Measurements from ENCODE around the gene FBLN1. TPM values are rescaled to one million over a fixed set of nuclear protein-coding genes. Genes with fewer than 3 reads are reported as not detected.
"Not testable (repeated sequence)": the region's sequence is repeated elsewhere in the genome, so short reads cannot be mapped to it uniquely, and the experiment has no call there.

The FBLN1 gene
- total RNA-seq, 1 experiment from 2014 or later, result 183 TPM

DNA sequence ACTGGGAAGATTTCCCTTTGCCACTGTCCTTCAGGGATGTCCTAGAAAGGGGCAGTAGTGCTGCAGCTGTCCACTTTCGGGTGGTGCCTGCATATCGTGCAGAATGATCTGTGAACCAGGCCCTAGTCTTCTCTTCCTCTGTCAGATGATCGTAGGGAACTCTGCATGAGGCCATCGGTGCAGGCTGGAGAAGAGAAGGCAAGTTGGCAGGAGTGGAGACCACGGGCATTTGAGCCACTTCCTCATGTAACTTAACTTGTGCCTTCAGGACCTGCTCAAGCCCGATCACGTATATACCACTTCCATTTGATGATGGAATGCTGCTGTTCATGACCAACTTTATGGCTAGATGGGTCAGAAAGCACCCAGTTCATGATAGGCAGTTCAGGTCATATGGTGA lies 55.2 kb downstream of the FBLN1 start:
- H3K4me3 Mint-ChIP-seq; H3K27ac Mint-ChIP-seq; CTCF ChIA-PET; H3K4me1 Mint-ChIP-seq; DNase-seq (ENCODE audit: low spot score); POLR2A ChIA-PET; H3K27me3 Mint-ChIP-seq (ENCODE audit: low read depth); ATAC-seq: not testable (repeated sequence)
- H3K9me3 Mint-ChIP-seq, result peaks cover 46% of the 10 kb centered on the region
- peaks cover 75% of the 10 kb centered on the region for H3K36me3 Mint-ChIP-seq

DNA sequence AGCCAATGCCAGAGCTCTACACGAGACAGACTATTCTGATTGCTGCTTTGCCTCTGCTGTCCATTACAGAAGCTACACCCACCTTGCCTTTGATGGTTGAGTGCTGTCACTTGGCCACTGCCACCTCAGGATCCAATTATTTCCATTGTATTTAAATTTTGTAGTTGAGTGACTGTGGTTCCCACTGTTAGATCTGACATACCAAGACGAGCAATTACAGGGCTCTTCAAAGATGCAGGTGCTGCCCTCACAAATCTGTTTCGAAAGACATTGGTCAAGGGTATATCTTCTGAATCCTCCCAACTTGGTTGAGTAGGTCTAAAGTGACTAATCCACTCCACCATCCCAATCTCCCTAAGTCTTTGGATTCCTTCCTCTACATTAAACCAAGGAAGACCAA lies 57.4 kb downstream of the FBLN1 start:
- Mint-ChIP-seq H3K36me3 (peaks cover 87% of the 10 kb centered on the region), H3K9me3 (peaks cover 46% of the 10 kb centered on the region)
- H3K4me1 Mint-ChIP-seq; H3K4me3 Mint-ChIP-seq; ATAC-seq; H3K27ac Mint-ChIP-seq; POLR2A ChIA-PET; DNase-seq (ENCODE audit: low spot score); CTCF ChIA-PET; H3K27me3 Mint-ChIP-seq (ENCODE audit: low read depth): not testable (repeated sequence)

DNA sequence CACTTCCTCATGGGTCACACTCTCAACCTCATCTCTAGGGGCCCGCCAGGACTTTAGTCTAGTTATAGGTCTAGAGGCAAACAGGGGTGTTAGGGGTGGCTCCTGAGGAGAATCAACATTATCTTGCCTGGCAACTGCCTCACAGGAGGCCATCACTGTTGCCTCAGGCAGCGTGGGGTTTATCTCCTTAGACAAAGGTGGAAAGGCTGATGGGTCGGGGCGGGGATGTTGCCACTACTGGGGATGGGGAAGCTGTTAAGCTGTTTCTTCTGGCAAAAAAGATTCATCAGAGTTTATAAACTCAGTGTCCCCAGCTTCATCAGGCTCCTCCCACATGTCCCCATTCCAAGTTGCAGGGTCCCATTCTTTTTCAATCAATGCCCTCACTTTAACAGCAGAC lies 58.1 kb downstream of the FBLN1 start:
- Mint-ChIP-seq H3K9me3 (peaks cover 46% of the 10 kb centered on the region), H3K36me3 (peaks cover 82% of the 10 kb centered on the region)
- CTCF ChIA-PET; H3K27me3 Mint-ChIP-seq (ENCODE audit: low read depth); DNase-seq (ENCODE audit: low spot score); H3K4me1 Mint-ChIP-seq; ATAC-seq; POLR2A ChIA-PET; H3K27ac Mint-ChIP-seq; H3K4me3 Mint-ChIP-seq: not testable (repeated sequence)

DNA sequence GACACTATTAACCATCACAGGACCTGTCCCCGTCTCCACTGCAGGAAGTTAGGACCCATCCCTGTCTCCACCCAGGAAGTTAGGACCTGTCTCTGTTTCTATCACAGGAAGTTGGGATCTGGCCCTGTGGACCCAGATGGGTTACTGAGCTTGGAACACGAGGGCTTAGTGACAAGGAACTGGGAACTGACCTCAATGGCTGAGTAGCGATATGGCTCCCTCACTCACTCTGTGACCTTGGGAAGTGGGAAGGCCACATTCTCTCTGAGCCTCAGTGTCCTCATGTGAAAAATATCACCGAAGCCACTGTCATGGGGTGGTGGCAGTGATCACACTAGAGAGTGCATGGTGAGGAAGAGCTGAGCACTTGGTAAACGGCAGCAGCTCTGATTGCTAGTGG lies 59.4 kb downstream of the FBLN1 start:
- ChIA-PET CTCF (interaction anchor here (0.8 kb wide), 1 partner anchor 58 kb away, joined by 3 read pairs; no protein-coding TSS in a partner anchor), POLR2A (no interaction called here)
- Mint-ChIP-seq H3K27me3 (ENCODE audit: low read depth) (no peaks in the 10 kb centered on the region; the same call in none of the 2 replicates), H3K36me3 (peaks cover 70% of the 10 kb centered on the region), H3K27ac (no peak overlapping the region), H3K4me3 (no peak overlapping the region), H3K9me3 (peaks cover 46% of the 10 kb centered on the region), H3K4me1 (peaks cover 13% of the 10 kb centered on the region)
- DNase-seq (ENCODE audit: low spot score), result no peak
- TF ChIP-seq SOX15 (CRISPR knock-in tag; IDR thresholded peaks at IDR 0.05), result no peak
- ATAC-seq, result no peak

DNA sequence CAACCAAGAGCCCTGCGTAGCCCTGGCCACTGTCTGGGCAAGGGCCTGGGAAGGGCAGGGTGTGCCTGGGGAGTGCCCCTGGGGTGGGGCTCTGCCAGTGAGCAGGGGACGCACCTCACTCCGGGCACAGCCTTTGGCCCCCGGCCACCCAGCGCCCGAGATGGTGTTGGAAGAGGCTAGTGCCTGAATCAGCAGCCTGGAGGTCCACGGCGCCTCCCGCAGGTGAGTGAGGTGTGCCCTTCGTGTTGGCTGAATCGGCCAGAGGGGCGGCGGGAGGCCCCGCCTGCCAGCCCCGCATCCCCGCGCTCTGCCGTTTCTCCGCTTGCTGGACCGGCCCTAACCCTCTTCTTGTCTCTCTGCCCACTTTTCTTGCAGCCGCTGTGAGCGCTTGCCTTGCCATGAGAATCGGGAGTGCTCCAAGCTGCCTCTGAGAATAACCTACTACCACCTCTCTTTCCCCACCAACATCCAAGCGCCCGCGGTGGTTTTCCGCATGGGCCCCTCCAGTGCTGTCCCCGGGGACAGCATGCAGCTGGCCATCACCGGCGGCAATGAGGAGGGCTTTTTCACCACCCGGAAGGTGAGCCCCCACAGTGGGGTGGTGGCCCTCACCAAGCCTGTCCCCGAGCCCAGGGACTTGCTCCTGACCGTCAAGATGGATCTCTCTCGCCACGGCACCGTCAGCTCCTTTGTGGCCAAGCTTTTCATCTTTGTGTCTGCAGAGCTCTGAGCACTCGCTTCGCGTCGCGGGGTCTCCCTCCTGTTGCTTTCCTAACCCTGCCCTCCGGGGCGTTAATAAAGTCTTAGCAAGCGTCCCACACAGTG lies 60.1 kb downstream of the FBLN1 start:
- Mint-ChIP-seq H3K27ac (no peak overlapping the region), H3K27me3 (ENCODE audit: low read depth) (no peaks in the 10 kb centered on the region; the same call in none of the 2 replicates), H3K4me1 (peaks cover 13% of the 10 kb centered on the region), H3K36me3 (peaks cover 63% of the 10 kb centered on the region), H3K9me3 (peaks cover 42% of the 10 kb centered on the region), H3K4me3 (no peak overlapping the region)
- POLR2A ChIA-PET, result no interaction called here
- ATAC-seq (no peak), DNase-seq (ENCODE audit: low spot score) (no peak)
- CTCF ChIA-PET, result interaction anchor here (0.8 kb wide), 1 partner anchor 59 kb away, joined by 3 read pairs; no protein-coding TSS in a partner anchor
- TF ChIP-seq, protein P1, sequence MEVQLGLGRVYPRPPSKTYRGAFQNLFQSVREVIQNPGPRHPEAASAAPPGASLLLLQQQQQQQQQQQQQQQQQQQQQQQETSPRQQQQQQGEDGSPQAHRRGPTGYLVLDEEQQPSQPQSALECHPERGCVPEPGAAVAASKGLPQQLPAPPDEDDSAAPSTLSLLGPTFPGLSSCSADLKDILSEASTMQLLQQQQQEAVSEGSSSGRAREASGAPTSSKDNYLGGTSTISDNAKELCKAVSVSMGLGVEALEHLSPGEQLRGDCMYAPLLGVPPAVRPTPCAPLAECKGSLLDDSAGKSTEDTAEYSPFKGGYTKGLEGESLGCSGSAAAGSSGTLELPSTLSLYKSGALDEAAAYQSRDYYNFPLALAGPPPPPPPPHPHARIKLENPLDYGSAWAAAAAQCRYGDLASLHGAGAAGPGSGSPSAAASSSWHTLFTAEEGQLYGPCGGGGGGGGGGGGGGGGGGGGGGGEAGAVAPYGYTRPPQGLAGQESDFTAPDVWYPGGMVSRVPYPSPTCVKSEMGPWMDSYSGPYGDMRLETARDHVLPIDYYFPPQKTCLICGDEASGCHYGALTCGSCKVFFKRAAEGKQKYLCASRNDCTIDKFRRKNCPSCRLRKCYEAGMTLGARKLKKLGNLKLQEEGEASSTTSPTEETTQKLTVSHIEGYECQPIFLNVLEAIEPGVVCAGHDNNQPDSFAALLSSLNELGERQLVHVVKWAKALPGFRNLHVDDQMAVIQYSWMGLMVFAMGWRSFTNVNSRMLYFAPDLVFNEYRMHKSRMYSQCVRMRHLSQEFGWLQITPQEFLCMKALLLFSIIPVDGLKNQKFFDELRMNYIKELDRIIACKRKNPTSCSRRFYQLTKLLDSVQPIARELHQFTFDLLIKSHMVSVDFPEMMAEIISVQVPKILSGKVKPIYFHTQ (CRISPR knock-in tag; IDR thresholded peaks at IDR 0.05), result no peak
- TF ChIP-seq, protein P2, sequence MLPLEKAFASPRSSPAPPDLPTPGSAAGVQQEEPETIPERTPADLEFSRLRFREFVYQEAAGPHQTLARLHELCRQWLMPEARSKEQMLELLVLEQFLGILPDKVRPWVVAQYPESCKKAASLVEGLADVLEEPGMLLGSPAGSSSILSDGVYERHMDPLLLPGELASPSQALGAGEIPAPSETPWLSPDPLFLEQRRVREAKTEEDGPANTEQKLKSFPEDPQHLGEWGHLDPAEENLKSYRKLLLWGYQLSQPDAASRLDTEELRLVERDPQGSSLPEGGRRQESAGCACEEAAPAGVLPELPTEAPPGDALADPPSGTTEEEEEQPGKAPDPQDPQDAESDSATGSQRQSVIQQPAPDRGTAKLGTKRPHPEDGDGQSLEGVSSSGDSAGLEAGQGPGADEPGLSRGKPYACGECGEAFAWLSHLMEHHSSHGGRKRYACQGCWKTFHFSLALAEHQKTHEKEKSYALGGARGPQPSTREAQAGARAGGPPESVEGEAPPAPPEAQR (CRISPR knock-in tag; IDR thresholded peaks at IDR 0.05), result no peak
- TF ChIP-seq ZNF396 (CRISPR knock-in tag; IDR thresholded peaks at IDR 0.05; ENCODE audit: borderline replicate concordance) (no peak), PRRX2 (CRISPR knock-in tag; IDR thresholded peaks at IDR 0.05) (no peak), NFATC4 (CRISPR knock-in tag; IDR thresholded peaks at IDR 0.05) (no peak), NR1H2 (CRISPR knock-in tag; IDR thresholded peaks at IDR 0.05) (no peak), TP53 (CRISPR knock-in tag; IDR thresholded peaks at IDR 0.05) (no peak), TEAD4 (CRISPR knock-in tag; IDR thresholded peaks at IDR 0.05) (no peak), SMAD3 (CRISPR knock-in tag; IDR thresholded peaks at IDR 0.05; ENCODE audit: borderline replicate concordance) (no peak)
- TF ChIP-seq, protein P3, sequence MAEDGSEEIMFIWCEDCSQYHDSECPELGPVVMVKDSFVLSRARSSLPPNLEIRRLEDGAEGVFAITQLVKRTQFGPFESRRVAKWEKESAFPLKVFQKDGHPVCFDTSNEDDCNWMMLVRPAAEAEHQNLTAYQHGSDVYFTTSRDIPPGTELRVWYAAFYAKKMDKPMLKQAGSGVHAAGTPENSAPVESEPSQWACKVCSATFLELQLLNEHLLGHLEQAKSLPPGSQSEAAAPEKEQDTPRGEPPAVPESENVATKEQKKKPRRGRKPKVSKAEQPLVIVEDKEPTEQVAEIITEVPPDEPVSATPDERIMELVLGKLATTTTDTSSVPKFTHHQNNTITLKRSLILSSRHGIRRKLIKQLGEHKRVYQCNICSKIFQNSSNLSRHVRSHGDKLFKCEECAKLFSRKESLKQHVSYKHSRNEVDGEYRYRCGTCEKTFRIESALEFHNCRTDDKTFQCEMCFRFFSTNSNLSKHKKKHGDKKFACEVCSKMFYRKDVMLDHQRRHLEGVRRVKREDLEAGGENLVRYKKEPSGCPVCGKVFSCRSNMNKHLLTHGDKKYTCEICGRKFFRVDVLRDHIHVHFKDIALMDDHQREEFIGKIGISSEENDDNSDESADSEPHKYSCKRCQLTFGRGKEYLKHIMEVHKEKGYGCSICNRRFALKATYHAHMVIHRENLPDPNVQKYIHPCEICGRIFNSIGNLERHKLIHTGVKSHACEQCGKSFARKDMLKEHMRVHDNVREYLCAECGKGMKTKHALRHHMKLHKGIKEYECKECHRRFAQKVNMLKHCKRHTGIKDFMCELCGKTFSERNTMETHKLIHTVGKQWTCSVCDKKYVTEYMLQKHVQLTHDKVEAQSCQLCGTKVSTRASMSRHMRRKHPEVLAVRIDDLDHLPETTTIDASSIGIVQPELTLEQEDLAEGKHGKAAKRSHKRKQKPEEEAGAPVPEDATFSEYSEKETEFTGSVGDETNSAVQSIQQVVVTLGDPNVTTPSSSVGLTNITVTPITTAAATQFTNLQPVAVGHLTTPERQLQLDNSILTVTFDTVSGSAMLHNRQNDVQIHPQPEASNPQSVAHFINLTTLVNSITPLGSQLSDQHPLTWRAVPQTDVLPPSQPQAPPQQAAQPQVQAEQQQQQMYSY (CRISPR knock-in tag; IDR thresholded peaks at IDR 0.05), result no peak
- TF ChIP-seq, protein P4, sequence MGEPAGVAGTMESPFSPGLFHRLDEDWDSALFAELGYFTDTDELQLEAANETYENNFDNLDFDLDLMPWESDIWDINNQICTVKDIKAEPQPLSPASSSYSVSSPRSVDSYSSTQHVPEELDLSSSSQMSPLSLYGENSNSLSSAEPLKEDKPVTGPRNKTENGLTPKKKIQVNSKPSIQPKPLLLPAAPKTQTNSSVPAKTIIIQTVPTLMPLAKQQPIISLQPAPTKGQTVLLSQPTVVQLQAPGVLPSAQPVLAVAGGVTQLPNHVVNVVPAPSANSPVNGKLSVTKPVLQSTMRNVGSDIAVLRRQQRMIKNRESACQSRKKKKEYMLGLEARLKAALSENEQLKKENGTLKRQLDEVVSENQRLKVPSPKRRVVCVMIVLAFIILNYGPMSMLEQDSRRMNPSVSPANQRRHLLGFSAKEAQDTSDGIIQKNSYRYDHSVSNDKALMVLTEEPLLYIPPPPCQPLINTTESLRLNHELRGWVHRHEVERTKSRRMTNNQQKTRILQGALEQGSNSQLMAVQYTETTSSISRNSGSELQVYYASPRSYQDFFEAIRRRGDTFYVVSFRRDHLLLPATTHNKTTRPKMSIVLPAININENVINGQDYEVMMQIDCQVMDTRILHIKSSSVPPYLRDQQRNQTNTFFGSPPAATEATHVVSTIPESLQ (CRISPR knock-in tag; IDR thresholded peaks at IDR 0.05), result no peak
